ACHN (cell line): ENCODE results near the gene PRRT1B.
"Not testable (repeated sequence)": the region's sequence is repeated elsewhere in the genome, so short reads cannot be mapped to it uniquely, and the experiment has no call there.

ENCODE experiments used
- DNase-seq: peaks from one replicate; pipeline ENCODE4 v3.0.0-alpha.2; 2015
- in situ Hi-C: cut with HindIII; loops from 2 replicates; pipeline ENCODE4 v1.10.0; 2017; ENCODE audit warnings: low sequenced_read_pairs, low pct_ligation_motif_present, low pct_unique_long_range_greater_than_20kb

Gene PRRT1B

GRCh38 chr9:131543141-131543540 is 2.2 kb upstream of the PRRT1B start:
- DNase-seq, result peak; percentile 17
- in situ Hi-C loops, result no loop called here

- in situ Hi-C loops, result no loop called here
- DNase-seq, result no peak
These were observed 538 bp downstream of the PRRT1B start for GRCh38 chr9:131545786-131546335.

- in situ Hi-C loops, result no loop called here
- no peak for DNase-seq
These were observed 1.2 kb downstream of the PRRT1B start for GRCh38 chr9:131546336-131547084.

- in situ Hi-C loops, DNase-seq: not testable (repeated sequence)
These were observed 3.9 kb downstream of the PRRT1B start for GRCh38 chr9:131549186-131549585.

- in situ Hi-C loops, DNase-seq: not testable (repeated sequence)
These were observed 5.1 kb downstream of the PRRT1B start for GRCh38 chr9:131550465-131550864.

- in situ Hi-C loops, result no loop called here
- DNase-seq, result no peak
These were observed 6.7 kb downstream of the PRRT1B start for GRCh38 chr9:131552030-131552429.

- no peak for DNase-seq
These were observed 8.9 kb downstream of the PRRT1B start for GRCh38 chr9:131554087-131554842.

GRCh38 chr9:131554843-131555351 is 9.6 kb downstream of the PRRT1B start:
- DNase-seq, result no peak
- in situ Hi-C loops, result no loop called here

More at GRCh38 chr9:131554087-131554842, 8.9 kb downstream of the PRRT1B start:
- in situ Hi-C loops, result no loop called here

GRCh38 chr9:131555841-131556673 is 10.7 kb downstream of the PRRT1B start:
- in situ Hi-C loops, result no loop called here
- no peak for DNase-seq

GRCh38 chr9:131557855-131558548 is 12.7 kb downstream of the PRRT1B start:
- no peak for DNase-seq
- in situ Hi-C loops, result no loop called here

- in situ Hi-C loops, result no loop called here
- no peak for DNase-seq
These were observed 14.2 kb downstream of the PRRT1B start for GRCh38 chr9:131559421-131560000.

- in situ Hi-C loops, result no loop called here
- DNase-seq, result peak; percentile 6
These were observed 17.0 kb downstream of the PRRT1B start for GRCh38 chr9:131562032-131562959.

- in situ Hi-C loops, result no loop called here
These were observed 20.0 kb downstream of the PRRT1B start for GRCh38 chr9:131565369-131565768.

GRCh38 chr9:131566158-131566557 is 20.8 kb downstream of the PRRT1B start:
- DNase-seq, result no peak
- in situ Hi-C loops, result no loop called here

More at GRCh38 chr9:131565369-131565768, 20.0 kb downstream of the PRRT1B start:
- no peak for DNase-seq

- DNase-seq, result no peak
- in situ Hi-C loops, result no loop called here
These were observed 22.6 kb downstream of the PRRT1B start for GRCh38 chr9:131567910-131568309.

- DNase-seq, result no peak
- in situ Hi-C loops, result no loop called here
These were observed 29.7 kb downstream of the PRRT1B start for GRCh38 chr9:131574730-131575640.
